H1 (cell line): ENCODE data around the gene TTLL1. TPM values are rescaled to one million over a fixed set of nuclear protein-coding genes. Genes with fewer than 3 reads are reported as not detected.

Experiments used
- CTCF ChIA-PET: fragments of 300-600 bp; sonication (Branson Sonifier 250); formaldehyde crosslinking; loops from one replicate; lab custom pipeline; 2021; ENCODE audit not compliant: partially characterized antibody; lab: Charles Lee
- POLR2A ChIA-PET: fragments of 300-600 bp; sonication (Branson Sonifier 250); formaldehyde crosslinking; loops from one replicate; lab custom pipeline; 2021; ENCODE audit warnings: inconsistent platforms; ENCODE audit not compliant: partially characterized antibody; lab: Charles Lee
- DNase-seq, 2 experiments: peaks; one replicate each; pipeline versions ENCODE4 v3.0.0 to v3.0.0-alpha.2; 2010 to 2022; ENCODE audit warnings: low spot score in 2 of 2, low read depth in 1 of 2, mixed read lengths in 1 of 2
- FAIRE-seq: peaks from 2 replicates; lab custom pipeline; 2011; peaks lifted over from hg19 to GRCh38; lab: Jason Lieb, UNC
- H2AFZ ChIP-seq: 2 replicates; pipeline ENCODE4 v1.8.1; 2012; ENCODE audit warnings: low read length, inconsistent platforms
- H2AK5ac ChIP-seq: 2 replicates; pipeline ENCODE4 v1.6.1; 2013; ENCODE audit warnings: low read depth, low read length
- H2BK120ac ChIP-seq: replicated peaks from 2 replicates; pipeline ENCODE3; 2013; ENCODE audit warnings: low read depth, low read length, inconsistent platforms
- H2BK12ac ChIP-seq: 2 replicates; pipeline ENCODE4 v1.6.1; 2013; ENCODE audit warnings: low read depth, low read length
- H2BK15ac ChIP-seq: 2 replicates; pipeline ENCODE4 v1.6.1; 2013; ENCODE audit warnings: low read length
- H2BK20ac ChIP-seq: 2 replicates; pipeline ENCODE4 v1.6.1; 2013; ENCODE audit warnings: low read length
- H2BK5ac ChIP-seq: 2 replicates; pipeline ENCODE4 v1.6.1; 2013; ENCODE audit warnings: low read depth, low read length
- H3K14ac ChIP-seq: 2 replicates; pipeline ENCODE4 v1.6.1; 2013; ENCODE audit warnings: inconsistent platforms; ENCODE audit not compliant: insufficient read length
- H3K18ac ChIP-seq: 2 replicates; pipeline ENCODE4 v1.6.1; 2013; ENCODE audit warnings: low read length; ENCODE audit errors: extremely low read depth
- H3K23ac ChIP-seq: 2 replicates; pipeline ENCODE4 v1.6.1; 2013; ENCODE audit warnings: inconsistent platforms; ENCODE audit not compliant: insufficient read length
- H3K23me2 ChIP-seq: 2 replicates; pipeline ENCODE4 v1.6.1; 2013; ENCODE audit warnings: low read depth, low read length
- H3K27ac ChIP-seq: 2 replicates; pipeline ENCODE4 v1.6.1; 2011; ENCODE audit warnings: low read depth, low read length, inconsistent platforms
- H3K27me3 ChIP-seq, 4 experiments: replicated peaks in 1 of 4; 1 replicate in 1 of 4; 2 replicates in 3 of 4; pipeline versions ENCODE4 v1.6.1 to v1.8.1; 2011 to 2013; ENCODE audit warnings: low read length in 3 of 4, mild to moderate bottlenecking in 3 of 4, inconsistent platforms in 2 of 4, mixed read lengths in 2 of 4, moderate library complexity in 1 of 4; ENCODE audit not compliant: control insufficient read depth in 3 of 4, insufficient read depth in 3 of 4; ENCODE audit errors: extremely low read depth in 1 of 4
- H3K36me3 ChIP-seq, 4 experiments: 2 replicates each; pipeline versions ENCODE4 v1.6.1 to v1.8.1; 2011 to 2013; ENCODE audit warnings: mild to moderate bottlenecking in 4 of 4, low read length in 3 of 4, moderate library complexity in 2 of 4, control low read depth in 1 of 4, inconsistent platforms in 1 of 4; ENCODE audit not compliant: insufficient read depth in 4 of 4, control insufficient read depth in 2 of 4
- H3K4ac ChIP-seq: replicated peaks from 2 replicates; pipeline ENCODE3; 2013; ENCODE audit warnings: low read length, low read depth, mixed read lengths, inconsistent platforms; ENCODE audit not compliant: insufficient read length
- H3K4me1 ChIP-seq, 4 experiments: replicated peaks in 1 of 4; 1 replicate in 1 of 4; 2 replicates in 3 of 4; pipeline versions ENCODE4 v1.6.1 to v1.8.1; 2011 to 2013; ENCODE audit warnings: low read length in 3 of 4, inconsistent platforms in 2 of 4, mixed read lengths in 1 of 4; ENCODE audit not compliant: insufficient read depth in 4 of 4, control insufficient read depth in 3 of 4
- H3K4me2 ChIP-seq, 2 experiments: 2 replicates each; pipeline versions ENCODE4 v1.6.1 to v1.8.1; 2011 to 2013; ENCODE audit warnings: low read depth in 2 of 2, low read length in 2 of 2, control low read depth in 1 of 2, inconsistent platforms in 1 of 2, mild to moderate bottlenecking in 1 of 2; ENCODE audit not compliant: insufficient read depth in 1 of 2
- H3K4me3 ChIP-seq, 4 experiments: fragments of 200-600, 300-600 bp in 1 of 4; sonication (generic), shearing (Covaris generic), sonication (Bioruptor Twin) in 1 of 4; 2 replicates each; pipeline versions ENCODE4 v1.5.1 to v1.8.1; 2011 to 2016; ENCODE audit warnings: low read length in 4 of 4, low read depth in 3 of 4, control low read depth in 2 of 4, inconsistent platforms in 2 of 4, mild to moderate bottlenecking in 2 of 4, mixed read lengths in 1 of 4, moderate library complexity in 1 of 4; ENCODE audit not compliant: insufficient read depth in 2 of 4; ENCODE audit errors: extremely low read depth in 1 of 4
- H3K56ac ChIP-seq: replicated peaks from 2 replicates; pipeline ENCODE3; 2013; ENCODE audit warnings: low read depth, mild to moderate bottlenecking, mixed read lengths, low read length, inconsistent platforms; ENCODE audit not compliant: insufficient read length
- H3K79me1 ChIP-seq: 2 replicates; pipeline ENCODE4 v1.6.1; 2013; ENCODE audit warnings: low read depth, low read length, control low read depth
- H3K79me2 ChIP-seq, 2 experiments: 2 replicates each; pipeline versions ENCODE4 v1.6.1 to v1.8.1; 2012 to 2013; ENCODE audit warnings: low read length in 2 of 2, mild to moderate bottlenecking in 2 of 2, inconsistent platforms in 1 of 2; ENCODE audit not compliant: insufficient read depth in 2 of 2, control insufficient read depth in 1 of 2
- H3K9ac ChIP-seq, 4 experiments: replicated peaks in 1 of 4; 1 replicate in 1 of 4; 2 replicates in 3 of 4; pipeline versions ENCODE4 v1.6.1 to v1.8.1; 2011 to 2013; ENCODE audit warnings: low read depth in 3 of 4, low read length in 3 of 4, control low read depth in 2 of 4, mild to moderate bottlenecking in 2 of 4, moderate library complexity in 2 of 4, inconsistent platforms in 1 of 4; ENCODE audit errors: extremely low read depth in 1 of 4
- H3K9me3 ChIP-seq, 2 experiments: 2 replicates each; pipeline versions ENCODE4 v1.6.1 to v1.8.1; 2012 to 2013; ENCODE audit warnings: mild to moderate bottlenecking in 2 of 2, moderate library complexity in 2 of 2, control low read depth in 1 of 2, inconsistent platforms in 1 of 2, low read depth in 1 of 2, low read length in 1 of 2, mixed read lengths in 1 of 2; ENCODE audit not compliant: insufficient read depth in 2 of 2
- H4K20me1 ChIP-seq, 2 experiments: replicated peaks in 1 of 2; 2 replicates each; pipeline versions ENCODE3 to v1.8.1; 2011 to 2013; ENCODE audit warnings: inconsistent platforms in 2 of 2, low read length in 2 of 2, mild to moderate bottlenecking in 1 of 2; ENCODE audit not compliant: insufficient read depth in 2 of 2, control insufficient read depth in 1 of 2
- H4K5ac ChIP-seq: 2 replicates; pipeline ENCODE4 v1.6.1; 2013; ENCODE audit warnings: low read length, low read depth, mixed read lengths, inconsistent platforms; ENCODE audit not compliant: insufficient read length
- H4K8ac ChIP-seq: 2 replicates; pipeline ENCODE4 v1.8.0; 2013; ENCODE audit warnings: mild to moderate bottlenecking, moderate library complexity, low read length, inconsistent platforms; ENCODE audit not compliant: insufficient read depth; ENCODE audit errors: extremely low read depth
- H4K91ac ChIP-seq: replicated peaks from 2 replicates; pipeline ENCODE3; 2013; ENCODE audit warnings: low read length, mixed read lengths, inconsistent platforms; ENCODE audit not compliant: insufficient read length
- KDM1A ChIP-seq: fragments of 200-600, 300-600 bp; sonication (generic); IDR thresholded peaks from 2 replicates; pipeline ENCODE4 v1.7.1; 2016; ENCODE audit warnings: mild to moderate bottlenecking, low read length, borderline replicate concordance
- WGBS, 2 experiments: shearing (Covaris generic) in 1 of 2; methylation state at CpG; one replicate each; pipeline versions ENCODE4 v1.1.6 to v1.1.7; 2013 to 2015; ENCODE audit warnings: low lambda C conversion rate in 2 of 2, mixed read lengths in 2 of 2, inconsistent platforms in 1 of 2, low coverage in 1 of 2, missing lambda C conversion rate in 1 of 2; ENCODE audit not compliant: insufficient replicate concordance in 2 of 2, insufficient coverage in 1 of 2, insufficient read length in 1 of 2; ENCODE audit errors: extremely low coverage in 1 of 2, missing lambda C conversion rate in 1 of 2; 5-methylcytosine and 5-hydroxymethylcytosine counted together
- polyA plus RNA-seq, 7 experiments: library from polyadenylated mRNA; depleted of rRNA in 3 of 7; stranded (reverse) in 5 of 7; unstranded in 2 of 7; fragments of >200 nt in 5 of 7; fragments of 200-250 nt in 2 of 7; gene quantifications; 1 replicate in 5 of 7; 2 replicates in 1 of 7; 4 replicates in 1 of 7; pipeline versions ENCODE4 v1.2.1 to v1.2.3, GENCODE V29; 2011 to 2013; ENCODE audit warnings: missing spikeins in 2 of 7, mixed read lengths in 2 of 7
- total RNA-seq: library from RNA; stranded (reverse); fragmentation: NEBNext Ultra II Directional; extraction: Animal tissue kit (Norgen Biotek cat#: 25700); gene quantifications from 2 replicates; pipeline ENCODE4 v1.2.1, GENCODE V29; 2021
- TF ChIP-seq, protein P1 (sequence below): IDR thresholded peaks from 2 replicates; pipeline ENCODE4 v1.6.1; 2012; ENCODE audit warnings: inconsistent platforms

TTLL1 gene
- total and polyA plus RNA-seq, 2 of the 8 experiments (the other 6 are each of a cell fraction or from before 2014, with no cell fraction given), result 5.0 to 13.8 TPM

DNA sequence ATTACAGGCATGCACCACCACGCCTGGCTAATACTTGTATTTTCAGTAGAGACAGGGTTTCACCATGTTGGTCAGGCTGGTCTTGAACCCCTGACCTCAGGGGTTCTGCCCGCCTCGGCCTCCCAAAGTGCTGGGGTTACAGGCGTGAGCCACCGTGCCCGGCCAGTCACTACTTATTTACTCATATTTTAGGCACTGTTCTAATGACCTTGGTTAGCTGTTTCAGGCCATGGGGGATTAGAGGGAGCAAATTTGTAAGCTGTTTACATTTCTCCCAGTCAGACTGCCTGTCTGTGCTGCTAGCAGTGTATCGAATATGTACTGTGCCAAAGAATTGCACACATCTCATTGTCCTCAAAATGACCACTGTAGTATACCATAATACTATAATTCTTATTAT, 41.6 kb downstream of the TTLL1 start:
- Histone ChIP-seq H2BK120ac (no peak overlapping the region), H3K79me1 (no peaks in the 10 kb centered on the region), H2BK20ac (no peak overlapping the region), H4K91ac (no peak overlapping the region), H2BK12ac (no peak overlapping the region), H4K8ac (no peak overlapping the region), H3K18ac (no peak overlapping the region), H2BK5ac (no peak overlapping the region), H3K4me2 (no peak overlapping the region), H3K9ac (no peak overlapping the region), H3K4me3 (no peak overlapping the region), H3K14ac (no peak overlapping the region), H3K27ac (no peak overlapping the region), H3K4me1 (peaks cover 0 to 2% (median 0%) of the 10 kb centered on the region in 4 experiments; a peak in 2 of 7 replicates), H3K79me2 (no peaks in the 10 kb centered on the region), H4K20me1 (peaks cover 0 to 1% of the 10 kb centered on the region in 2 experiments), H2AFZ (no peak overlapping the region), H3K23ac (no peak overlapping the region), H4K5ac (no peak overlapping the region), H3K27me3 (no peaks in the 10 kb centered on the region), H3K4ac (no peak overlapping the region), H3K36me3 (no peaks in the 10 kb centered on the region), H3K23me2 (no peaks in the 10 kb centered on the region), H3K56ac (no peak overlapping the region), H2BK15ac (no peak overlapping the region), H3K9me3 (no peaks in the 10 kb centered on the region), H2AK5ac (no peak overlapping the region)
- 87% methylated on average over 7 of the region's 7 CpGs; no CpG with 5 or more reads in 1 of the 2 experiments for WGBS, 2 experiments
- ChIA-PET CTCF (interaction anchor here (0.7 to 2.3 kb wide), 5 partner anchors 13 to 180 kb away, joined by 4 to 12 read pairs (median 4); no protein-coding TSS in a partner anchor), POLR2A (interaction anchor here (0.7 to 1.5 kb wide), 3 partner anchors 10 to 32 kb away, joined by 3 to 4 read pairs (median 3); no protein-coding TSS in a partner anchor)
- DNase-seq (no peak), FAIRE-seq (no peak)
- no peak for TF ChIP-seq KDM1A
- TF ChIP-seq, protein P1, sequence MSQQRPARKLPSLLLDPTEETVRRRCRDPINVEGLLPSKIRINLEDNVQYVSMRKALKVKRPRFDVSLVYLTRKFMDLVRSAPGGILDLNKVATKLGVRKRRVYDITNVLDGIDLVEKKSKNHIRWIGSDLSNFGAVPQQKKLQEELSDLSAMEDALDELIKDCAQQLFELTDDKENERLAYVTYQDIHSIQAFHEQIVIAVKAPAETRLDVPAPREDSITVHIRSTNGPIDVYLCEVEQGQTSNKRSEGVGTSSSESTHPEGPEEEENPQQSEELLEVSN, result no peak
